ENCODE measurements around the gene LDLRAD3. TPM values are rescaled to one million over a fixed set of nuclear protein-coding genes. Genes with fewer than 3 reads are reported as not detected.

LDLRAD3 gene
- total RNA-seq, 3 donors from 2014 or later: 1.0 to 8.1 (median 2.0) TPM

DNA sequence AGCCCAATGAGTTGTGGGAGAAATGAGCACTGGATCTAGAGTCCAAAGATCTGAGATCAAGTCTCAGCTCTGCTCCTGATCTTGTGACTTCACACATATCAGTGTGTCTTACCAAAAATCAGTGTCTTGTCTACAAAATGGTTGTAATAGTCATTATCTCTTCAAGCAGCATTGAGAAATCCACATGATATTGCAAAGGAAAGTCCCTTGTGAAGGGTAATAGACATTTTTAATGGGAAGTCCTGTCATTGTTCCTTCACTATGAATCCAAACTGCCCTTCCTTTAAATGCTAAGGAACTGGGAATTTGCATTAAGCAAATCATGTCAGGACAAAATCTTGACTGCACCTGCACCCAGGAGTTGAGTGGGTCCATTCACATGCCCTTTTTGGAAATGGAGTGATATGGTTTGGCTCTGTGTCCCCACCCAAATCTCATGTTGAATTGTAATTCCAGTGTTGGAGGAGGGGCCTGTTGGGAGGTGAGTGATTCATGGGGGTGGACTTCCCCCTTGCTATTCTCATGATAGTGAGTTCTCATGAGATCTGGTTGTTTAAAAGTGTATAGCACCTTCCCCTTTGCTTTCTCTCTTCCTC lies 294.3 kb downstream of the LDLRAD3 start:
- H3K9me3 ChIP-seq: no peaks in the 10 kb centered on the region
- H3K4me1 ChIP-seq (ENCODE audit: low read depth): no peaks in the 10 kb centered on the region
- no peaks in the 10 kb centered on the region for H3K36me3 ChIP-seq (ENCODE audit: low read depth)
- intact Hi-C loops (cut with DNase I, micrococcal nuclease): no loop called here
- DNase-seq (no peak), ATAC-seq (no peak)
- no peak overlapping the region for H3K4me3 ChIP-seq
- TF ChIP-seq, protein P1, sequence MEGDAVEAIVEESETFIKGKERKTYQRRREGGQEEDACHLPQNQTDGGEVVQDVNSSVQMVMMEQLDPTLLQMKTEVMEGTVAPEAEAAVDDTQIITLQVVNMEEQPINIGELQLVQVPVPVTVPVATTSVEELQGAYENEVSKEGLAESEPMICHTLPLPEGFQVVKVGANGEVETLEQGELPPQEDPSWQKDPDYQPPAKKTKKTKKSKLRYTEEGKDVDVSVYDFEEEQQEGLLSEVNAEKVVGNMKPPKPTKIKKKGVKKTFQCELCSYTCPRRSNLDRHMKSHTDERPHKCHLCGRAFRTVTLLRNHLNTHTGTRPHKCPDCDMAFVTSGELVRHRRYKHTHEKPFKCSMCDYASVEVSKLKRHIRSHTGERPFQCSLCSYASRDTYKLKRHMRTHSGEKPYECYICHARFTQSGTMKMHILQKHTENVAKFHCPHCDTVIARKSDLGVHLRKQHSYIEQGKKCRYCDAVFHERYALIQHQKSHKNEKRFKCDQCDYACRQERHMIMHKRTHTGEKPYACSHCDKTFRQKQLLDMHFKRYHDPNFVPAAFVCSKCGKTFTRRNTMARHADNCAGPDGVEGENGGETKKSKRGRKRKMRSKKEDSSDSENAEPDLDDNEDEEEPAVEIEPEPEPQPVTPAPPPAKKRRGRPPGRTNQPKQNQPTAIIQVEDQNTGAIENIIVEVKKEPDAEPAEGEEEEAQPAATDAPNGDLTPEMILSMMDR (IDR thresholded peaks at IDR 0.05): no peak

DNA sequence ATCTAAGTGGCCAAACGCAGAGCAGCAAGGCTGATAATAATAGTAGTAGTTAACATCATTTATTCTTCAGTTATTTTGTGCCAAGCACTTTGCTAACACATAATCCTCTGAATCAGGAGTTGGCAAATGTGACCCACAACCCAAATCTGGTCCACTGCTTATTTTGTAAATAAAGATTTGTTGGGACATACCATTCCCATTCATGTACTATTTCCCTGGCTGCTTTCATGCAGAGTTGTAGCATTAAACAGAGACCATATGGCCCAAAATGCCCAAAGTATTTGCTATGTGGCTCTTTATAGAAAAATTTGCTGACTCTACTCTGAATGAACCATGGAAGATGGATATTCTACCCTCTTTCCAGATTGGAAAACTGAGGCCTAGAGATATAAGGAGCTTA lies 295.0 kb downstream of the LDLRAD3 start:
- H3K4me1 ChIP-seq (ENCODE audit: low read depth): no peaks in the 10 kb centered on the region
- TF ChIP-seq, protein P1 (IDR thresholded peaks at IDR 0.05): no peak
- no peaks in the 10 kb centered on the region for H3K9me3 ChIP-seq
- no peak overlapping the region for H3K4me3 ChIP-seq
- intact Hi-C loops (cut with DNase I, micrococcal nuclease): no loop called here
- DNase-seq: no peak
- no peaks in the 10 kb centered on the region for H3K36me3 ChIP-seq (ENCODE audit: low read depth)
- no peak for ATAC-seq

DNA sequence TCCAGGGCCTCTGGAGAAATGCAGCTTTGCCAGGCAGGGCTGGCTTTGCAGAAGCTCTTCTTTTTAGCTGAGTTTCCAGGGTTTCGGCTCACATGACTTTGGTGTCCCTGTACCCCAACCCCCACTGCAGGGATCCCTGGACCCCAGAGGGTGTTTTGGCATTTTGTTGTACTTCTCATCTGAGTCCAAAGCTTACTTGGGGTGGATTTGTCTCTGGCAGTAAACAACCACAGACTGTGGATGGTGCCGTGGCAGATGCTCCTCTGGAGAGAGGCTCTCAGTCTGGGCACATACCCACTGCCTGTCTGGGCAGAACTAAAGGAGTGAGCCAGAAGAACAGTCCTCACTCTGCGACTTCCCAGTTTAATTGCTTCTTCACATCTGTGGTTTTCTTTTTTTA lies 295.8 kb downstream of the LDLRAD3 start:
- no peak for DNase-seq
- H3K36me3 ChIP-seq (ENCODE audit: low read depth): no peaks in the 10 kb centered on the region
- ATAC-seq: no peak
- no peaks in the 10 kb centered on the region for H3K9me3 ChIP-seq
- intact Hi-C loops (cut with DNase I, micrococcal nuclease): no loop called here
- TF ChIP-seq, protein P1 (IDR thresholded peaks at IDR 0.05): no peak
- H3K4me3 ChIP-seq: no peak overlapping the region
- H3K4me1 ChIP-seq (ENCODE audit: low read depth): no peaks in the 10 kb centered on the region

DNA sequence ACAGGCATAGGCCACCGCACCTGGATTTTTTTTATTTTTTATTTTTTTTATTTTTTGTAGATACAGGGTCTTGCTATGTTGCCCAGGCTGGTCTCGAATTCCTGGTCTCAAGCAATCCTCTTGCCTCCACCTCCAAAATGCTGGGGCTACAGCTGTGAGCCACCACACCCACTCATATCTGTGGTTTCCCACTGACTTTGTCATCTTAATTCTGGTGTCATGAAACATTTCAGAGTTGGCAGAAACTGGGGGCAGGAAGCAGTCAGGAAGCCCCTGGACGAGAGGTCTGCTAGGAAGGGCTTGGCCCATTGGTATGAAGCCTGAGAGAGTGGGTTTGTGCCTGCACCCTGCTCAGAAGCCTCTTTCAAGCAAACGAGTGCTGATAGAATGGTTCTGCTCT lies 296.3 kb downstream of the LDLRAD3 start:
- no peak overlapping the region for H3K4me3 ChIP-seq
- no peak for DNase-seq
- intact Hi-C loops (cut with DNase I, micrococcal nuclease): no loop called here
- H3K36me3 ChIP-seq (ENCODE audit: low read depth): no peaks in the 10 kb centered on the region
- H3K4me1 ChIP-seq (ENCODE audit: low read depth): no peaks in the 10 kb centered on the region
- TF ChIP-seq, protein P1 (IDR thresholded peaks at IDR 0.05): no peak
- no peak for ATAC-seq
- no peaks in the 10 kb centered on the region for H3K9me3 ChIP-seq

DNA sequence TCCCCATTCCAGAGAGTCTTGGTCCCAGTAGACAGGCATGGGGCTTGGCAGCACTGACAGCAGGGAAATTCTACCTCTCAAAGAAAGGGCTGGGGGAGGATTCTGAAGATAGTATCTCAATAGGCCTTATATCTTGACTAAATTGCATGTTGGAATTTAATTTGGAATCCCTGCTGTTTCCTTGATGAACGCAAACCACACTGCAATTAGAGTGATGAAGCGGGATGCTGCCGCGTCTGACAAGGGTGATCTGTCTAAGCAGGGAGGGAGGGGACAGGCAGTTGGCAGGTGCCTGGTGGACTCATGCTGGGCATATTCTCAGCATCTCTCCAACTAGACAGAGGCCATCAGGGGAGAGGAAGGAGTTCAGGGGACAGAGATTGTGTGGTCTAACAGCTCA lies 296.9 kb downstream of the LDLRAD3 start:
- H3K9me3 ChIP-seq: no peaks in the 10 kb centered on the region
- no peaks in the 10 kb centered on the region for H3K36me3 ChIP-seq (ENCODE audit: low read depth)
- H3K4me3 ChIP-seq: no peak overlapping the region
- intact Hi-C loops (cut with DNase I, micrococcal nuclease): no loop called here
- TF ChIP-seq, protein P1 (IDR thresholded peaks at IDR 0.05): no peak
- ATAC-seq (no peak), DNase-seq (no peak)
- no peaks in the 10 kb centered on the region for H3K4me1 ChIP-seq (ENCODE audit: low read depth)

DNA sequence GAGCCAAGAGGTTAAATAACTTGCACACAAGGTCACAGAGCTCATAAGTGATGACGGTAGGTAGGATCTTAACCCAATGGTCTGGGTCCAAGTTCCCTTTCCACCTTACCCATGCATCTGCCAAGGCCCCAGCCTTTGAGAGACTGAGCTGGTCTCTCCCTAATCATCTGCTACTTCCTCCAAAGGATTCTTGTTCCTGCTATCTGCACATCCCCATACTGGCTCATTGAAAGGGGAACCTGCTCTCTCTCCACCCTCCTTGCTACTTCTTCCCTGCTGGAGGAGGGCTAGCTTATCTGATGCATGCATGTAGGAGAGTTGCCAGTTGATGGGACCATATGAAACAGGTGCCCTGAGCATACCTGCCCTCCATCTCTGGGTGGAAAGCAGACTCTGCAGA lies 297.6 kb downstream of the LDLRAD3 start:
- Histone ChIP-seq H3K4me1 (ENCODE audit: low read depth) (no peaks in the 10 kb centered on the region), H3K9me3 (no peaks in the 10 kb centered on the region), H3K36me3 (ENCODE audit: low read depth) (no peaks in the 10 kb centered on the region), H3K4me3 (no peak overlapping the region)
- no peak for ATAC-seq
- no peak for DNase-seq
- intact Hi-C loops (cut with DNase I, micrococcal nuclease): no loop called here
- TF ChIP-seq, protein P1 (IDR thresholded peaks at IDR 0.05): no peak
